Activated CD8-positive, alpha-beta T cell treated with anti-CD3 and anti-CD28 coated beads for 36 hours (primary cell): Measurements from ENCODE around the gene QRFPR. TPM values are rescaled to one million over a fixed set of nuclear protein-coding genes. Genes with fewer than 3 reads are reported as not detected.

Experiments
- ATAC-seq: fragments of 200-7000 bp; cut with Tn5 transposase; one replicate; pipeline ENCODE4 v1.10.0; 2021; ENCODE audit warnings: mild to moderate bottlenecking, moderate library complexity
- CTCF ChIA-PET: fragments of 350-600 bp; sonication (Branson Sonifier 250); formaldehyde crosslinking; loops from one replicate; lab custom pipeline; 2021; ENCODE audit warnings: antibody characterized with exemption; lab: Charles Lee
- POLR2A ChIA-PET: fragments of 350-600 bp; sonication (Branson Sonifier 250); formaldehyde crosslinking; loops from one replicate; lab custom pipeline; 2021; ENCODE audit warnings: antibody characterized with exemption; lab: Charles Lee
- DNase-seq: peaks from one replicate; pipeline ENCODE4 v3.0.0-alpha.2; 2020
- H3K27ac Mint-ChIP-seq: one replicate; pipeline ENCODE4 v1.8.0; 2021; ENCODE audit warnings: mild to moderate bottlenecking, mixed read lengths
- H3K27me3 Mint-ChIP-seq: one replicate; pipeline ENCODE4 v1.8.0; 2021; ENCODE audit warnings: mixed read lengths
- H3K36me3 Mint-ChIP-seq: one replicate; pipeline ENCODE4 v1.8.0; 2021; ENCODE audit warnings: low read depth, mixed read lengths
- H3K4me1 Mint-ChIP-seq: one replicate; pipeline ENCODE4 v1.8.0; 2021; ENCODE audit warnings: low read depth, mixed read lengths
- H3K4me3 Mint-ChIP-seq: one replicate; pipeline ENCODE4 v1.8.0; 2021; ENCODE audit warnings: mild to moderate bottlenecking, moderate library complexity, mixed read lengths
- H3K9me3 Mint-ChIP-seq: one replicate; pipeline ENCODE4 v1.8.0; 2021; ENCODE audit warnings: mixed read lengths
- CTCF ChIP-seq: fragments of 200-600 bp; IDR thresholded peaks from one replicate; pipeline ENCODE4 v1.8.0; 2022; ENCODE audit warnings: antibody characterized with exemption, mild to moderate bottlenecking
- intact Hi-C: fragments of 100-400 bp; cut with micrococcal nuclease; formaldehyde crosslinking; loops from one replicate; pipeline ENCODE4 v1.10.0; 2022
- total RNA-seq, 2 experiments: library from RNA; stranded (reverse); gene quantifications; one replicate each; pipeline ENCODE4 v1.2.3, GENCODE V29; 2021

The QRFPR gene
- total RNA-seq, 2 experiments from 2014 or later: not detected

- DNase-seq (no peak), ATAC-seq (no peak)
- Mint-ChIP-seq H3K27ac (no peak overlapping the region), H3K36me3 (no peaks in the 10 kb centered on the region), H3K9me3 (no peaks in the 10 kb centered on the region), H3K4me3 (no peak overlapping the region), H3K4me1 (no peaks in the 10 kb centered on the region), H3K27me3 (peaks cover 3% of the 10 kb centered on the region)
- no peak for TF ChIP-seq CTCF
- CTCF ChIA-PET: interaction anchor here (1.2 kb wide), 2 partner anchors 42 to 152 kb away, joined by 3 to 6 read pairs; no protein-coding TSS in a partner anchor
- intact Hi-C loops: no loop called here
- POLR2A ChIA-PET: no interaction called here
Observed at GRCh38 chr4:121344098-121344497, 36.7 kb downstream of the QRFPR start.

- ChIA-PET POLR2A (no interaction called here), CTCF (no interaction called here)
- ATAC-seq (no peak), DNase-seq (no peak)
- TF ChIP-seq CTCF: no peak
- no peaks in the 10 kb centered on the region for H3K4me1 Mint-ChIP-seq
- no peaks in the 10 kb centered on the region for H3K36me3 Mint-ChIP-seq
- no peak overlapping the region for H3K27ac Mint-ChIP-seq
- no peak overlapping the region for H3K4me3 Mint-ChIP-seq
- intact Hi-C loops: no loop called here
- H3K9me3 Mint-ChIP-seq: no peaks in the 10 kb centered on the region
- H3K27me3 Mint-ChIP-seq: peaks cover 2% of the 10 kb centered on the region
Observed at GRCh38 chr4:121340247-121340646, 40.6 kb downstream of the QRFPR start.

- intact Hi-C loops: no loop called here
- Mint-ChIP-seq H3K4me3 (no peak overlapping the region), H3K9me3 (no peaks in the 10 kb centered on the region), H3K36me3 (no peaks in the 10 kb centered on the region), H3K4me1 (no peaks in the 10 kb centered on the region), H3K27ac (no peak overlapping the region), H3K27me3 (peaks cover 2% of the 10 kb centered on the region)
- ChIA-PET CTCF (no interaction called here), POLR2A (no interaction called here)
- TF ChIP-seq CTCF: no peak
- ATAC-seq: no peak
- DNase-seq: no peak
Observed at GRCh38 chr4:121339824-121340223, 41.0 kb downstream of the QRFPR start.

GRCh38 chr4:121339307-121339706 is 41.5 kb downstream of the QRFPR start:
- DNase-seq (no peak), ATAC-seq (no peak)
- intact Hi-C loops: no loop called here
- Mint-ChIP-seq H3K27me3 (peaks cover 2% of the 10 kb centered on the region), H3K36me3 (no peaks in the 10 kb centered on the region), H3K9me3 (no peaks in the 10 kb centered on the region), H3K27ac (no peak overlapping the region), H3K4me3 (no peak overlapping the region), H3K4me1 (no peaks in the 10 kb centered on the region)
- POLR2A ChIA-PET: no interaction called here
- CTCF ChIA-PET: interaction anchor here (1.8 kb wide), 1 partner anchor 31 kb away, joined by 5 read pairs; no protein-coding TSS in a partner anchor
- no peak for TF ChIP-seq CTCF

- no peaks in the 10 kb centered on the region for H3K4me1 Mint-ChIP-seq
- intact Hi-C loops: no loop called here
- H3K9me3 Mint-ChIP-seq: no peaks in the 10 kb centered on the region
- H3K4me3 Mint-ChIP-seq: no peak overlapping the region
- no peak for ATAC-seq
- peaks cover 4% of the 10 kb centered on the region for H3K27me3 Mint-ChIP-seq
- ChIA-PET POLR2A (no interaction called here), CTCF (interaction anchor here (1.8 kb wide), 1 partner anchor 31 kb away, joined by 5 read pairs; no protein-coding TSS in a partner anchor)
- DNase-seq: no peak
- no peak overlapping the region for H3K27ac Mint-ChIP-seq
- no peak for TF ChIP-seq CTCF
- no peaks in the 10 kb centered on the region for H3K36me3 Mint-ChIP-seq
Observed at GRCh38 chr4:121338518-121338917, 42.3 kb downstream of the QRFPR start.
